RKO (cell line): ENCODE measurements around the gene PPP1R1C.

ENCODE experiments used
- DNase-seq: peaks from one replicate; pipeline ENCODE4 v3.0.0-alpha.2; 2016; ENCODE audit warnings: low spot score

Gene PPP1R1C

GRCh38 chr2:182113334-182113733 lies 127.7 kb downstream of the PPP1R1C start:
- no peak for DNase-seq

DNA sequence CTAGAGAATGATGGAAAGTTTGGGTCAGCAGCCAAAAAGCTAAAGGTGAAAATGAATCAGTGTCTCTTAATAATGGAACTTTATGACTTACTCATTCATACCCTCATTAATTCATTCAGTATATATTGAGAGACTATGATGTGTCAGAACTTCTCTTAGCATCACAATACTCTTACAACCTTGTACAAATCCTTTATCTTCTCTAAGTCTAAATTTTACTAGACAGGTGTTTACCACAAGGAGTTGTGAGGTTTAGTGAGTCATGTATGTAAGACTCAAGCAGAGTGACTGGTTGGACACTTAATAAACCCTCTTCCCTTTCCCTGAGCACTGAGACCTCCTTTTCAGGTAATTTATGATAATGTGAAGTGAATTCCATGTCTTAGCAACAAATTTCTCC lies 129.6 kb downstream of the PPP1R1C start:
- DNase-seq: no peak

GRCh38 chr2:182116774-182117173 lies 131.1 kb downstream of the PPP1R1C start:
- DNase-seq: no peak

DNA sequence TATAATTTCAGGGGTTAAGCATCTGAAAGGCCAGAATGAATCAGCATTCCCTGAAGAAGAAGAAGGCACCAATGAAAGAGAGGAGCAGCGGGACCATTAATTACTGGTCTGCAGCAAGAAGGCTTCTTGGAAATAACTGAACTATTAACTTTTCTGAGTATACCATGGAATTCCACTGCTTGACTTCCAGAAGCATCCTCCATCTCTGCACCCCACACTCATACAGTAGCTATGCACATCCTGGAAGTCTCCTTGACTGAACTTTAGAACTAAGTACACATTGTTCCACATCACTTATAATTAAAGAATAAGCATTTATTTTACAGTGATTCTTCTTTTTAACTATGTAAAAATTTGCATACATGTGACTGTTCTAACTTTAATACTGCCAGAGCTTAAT lies 131.5 kb downstream of the PPP1R1C start:
- DNase-seq: no peak

- DNase-seq: no peak
Measured at GRCh38 chr2:182128821-182129707, 143.4 kb downstream of the PPP1R1C start.

GRCh38 chr2:182132605-182133004 lies 147.0 kb downstream of the PPP1R1C start:
- no peak for DNase-seq

GRCh38 chr2:182133195-182133891 lies 147.7 kb downstream of the PPP1R1C start:
- no peak for DNase-seq

DNA sequence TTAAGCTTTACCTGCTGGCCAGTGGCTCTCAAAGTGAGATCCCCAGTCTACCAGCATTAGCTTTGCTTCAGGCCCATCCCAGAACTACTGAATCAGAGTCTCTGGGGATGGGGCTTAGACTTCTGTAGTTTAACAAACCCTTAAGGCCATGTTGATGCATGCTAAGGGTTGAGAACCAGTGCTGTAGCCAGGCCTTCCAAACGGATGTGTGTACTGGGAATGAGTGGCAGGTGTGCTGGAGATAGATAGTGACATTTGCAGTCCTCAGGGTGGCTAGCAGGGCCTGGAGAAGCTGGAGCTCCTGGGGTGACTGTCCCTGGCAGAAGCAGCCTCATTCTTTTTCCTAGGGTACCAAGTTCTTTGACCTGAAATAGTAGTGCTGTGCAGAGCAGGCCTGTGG lies 148.5 kb downstream of the PPP1R1C start:
- no peak for DNase-seq

GRCh38 chr2:182142062-182142461 lies 156.4 kb downstream of the PPP1R1C start:
- no peak for DNase-seq

DNA sequence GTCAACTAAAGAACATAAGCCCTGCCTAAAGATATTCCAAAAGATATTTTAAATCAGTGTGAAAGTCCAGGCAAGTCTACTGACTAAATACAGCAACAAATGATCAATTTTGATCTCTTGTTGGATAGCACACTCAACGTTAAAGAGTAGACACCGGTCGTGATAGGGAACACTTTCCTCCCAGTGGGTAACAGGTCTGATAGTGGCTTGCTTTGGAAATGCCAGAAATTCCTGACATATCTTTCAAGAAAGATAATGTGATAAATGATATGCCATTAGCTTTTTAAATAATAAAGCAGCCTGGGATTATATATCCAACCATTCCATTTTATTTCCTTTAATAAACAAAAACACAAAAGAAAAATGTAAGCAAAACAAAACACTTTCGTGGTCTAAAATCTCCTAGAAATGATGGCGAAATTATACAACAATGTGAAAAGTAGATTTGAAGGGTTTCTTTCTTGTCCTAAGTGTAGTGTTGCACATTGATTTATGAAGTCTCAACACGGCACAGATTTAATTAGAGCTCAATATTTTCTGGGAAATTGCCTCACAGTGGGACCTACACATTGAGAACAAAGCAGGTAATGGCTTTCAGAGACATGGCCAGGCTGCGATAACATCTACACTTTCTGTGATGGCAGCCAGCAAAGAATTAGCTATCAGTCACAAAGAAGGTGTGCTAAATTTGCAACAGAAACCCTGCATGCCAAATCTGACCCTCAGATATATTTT lies 158.6 kb downstream of the PPP1R1C start:
- DNase-seq: no peak

GRCh38 chr2:182144776-182145165 lies 159.1 kb downstream of the PPP1R1C start:
- no peak for DNase-seq

DNA sequence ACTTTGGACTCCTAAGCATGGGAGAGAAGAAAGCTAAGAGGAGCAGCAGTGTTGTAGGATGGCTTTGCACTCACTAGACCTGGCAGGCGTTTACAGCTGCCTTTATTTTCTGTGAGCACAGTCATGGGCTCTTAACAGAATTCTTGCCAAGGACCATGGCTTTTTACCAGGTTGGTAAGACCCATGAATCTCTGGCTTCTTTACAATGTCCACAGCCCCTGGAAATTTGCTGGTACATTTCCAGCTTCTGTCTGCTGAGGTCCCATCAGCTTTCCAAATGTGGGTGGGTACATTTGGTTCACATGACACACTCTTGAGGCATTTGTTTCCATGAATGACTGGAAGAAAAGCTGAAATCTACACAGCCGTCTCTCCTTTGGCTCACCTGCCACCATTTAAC lies 162.7 kb downstream of the PPP1R1C start:
- no peak for DNase-seq

GRCh38 chr2:182163878-182164277 lies 178.2 kb downstream of the PPP1R1C start:
- DNase-seq: no peak

DNA sequence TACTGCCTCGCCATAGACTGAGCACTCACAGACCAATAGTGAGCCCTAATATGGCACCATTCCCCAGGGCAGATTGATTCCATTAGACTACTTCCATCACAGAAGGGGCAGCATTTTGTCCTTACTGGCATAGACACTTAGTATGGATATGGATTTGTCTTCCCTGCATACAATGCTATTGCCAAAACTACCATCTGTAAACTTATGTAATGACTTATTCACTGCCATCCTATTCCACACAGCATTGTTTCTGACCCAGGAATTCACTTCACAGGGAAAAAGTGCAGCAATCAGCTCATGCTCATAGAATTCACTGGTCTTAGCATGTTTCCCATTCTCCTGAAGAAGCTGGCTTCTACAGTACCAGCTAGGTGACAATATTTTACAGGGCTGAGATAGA lies 179.0 kb downstream of the PPP1R1C start:
- DNase-seq: no peak

GRCh38 chr2:182165202-182165601 lies 179.5 kb downstream of the PPP1R1C start:
- DNase-seq: no peak

- DNase-seq: no peak
Measured at GRCh38 chr2:182166406-182166805, 180.8 kb downstream of the PPP1R1C start.

DNA sequence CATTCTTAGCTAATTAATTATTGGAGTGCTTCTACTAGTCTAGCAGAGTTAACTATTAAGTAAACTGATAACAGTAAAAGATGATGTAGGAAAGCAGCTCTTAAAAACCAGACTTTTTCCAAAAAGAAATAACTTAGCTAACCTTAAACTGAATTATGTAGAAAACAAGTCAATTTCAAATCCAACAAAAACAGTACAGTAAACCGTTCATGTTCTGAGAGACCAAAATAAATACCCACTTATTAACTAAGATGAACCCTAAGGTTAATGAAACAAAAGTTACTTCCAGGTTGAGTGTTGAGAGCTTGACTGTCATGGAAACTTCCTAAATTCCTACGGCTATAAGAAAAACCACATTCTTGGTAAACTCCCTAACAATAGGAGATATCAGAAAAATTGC lies 181.2 kb downstream of the PPP1R1C start:
- no peak for DNase-seq
